ENCODE data around the gene PTPRR.

The PTPRR gene

GRCh38 chr12:70638639-70639360 lies 281.7 kb downstream of the PTPRR start:
- DNase-seq: no peak

- no peak for DNase-seq
Measured at GRCh38 chr12:70637303-70638085, 283.0 kb downstream of the PTPRR start, which contains the start of gene PTPRB. TSS of gene PTPRB (minus strand) at chr12:70637429. CDS start at chr12:70637395, 34 bp downstream.

GRCh38 chr12:70635755-70636154 lies 284.8 kb downstream of the PTPRR start:
- no peak for DNase-seq

GRCh38 chr12:70628701-70629480 lies 291.6 kb downstream of the PTPRR start:
- DNase-seq: no peak

- no peak for DNase-seq
Measured at GRCh38 chr12:70627677-70628076, 292.9 kb downstream of the PTPRR start.

GRCh38 chr12:70626180-70626579 lies 294.4 kb downstream of the PTPRR start:
- no peak for DNase-seq

- no peak for DNase-seq
Measured at GRCh38 chr12:70619471-70620152, 300.9 kb downstream of the PTPRR start.

- no peak for DNase-seq
Measured at GRCh38 chr12:70618371-70618770, 302.2 kb downstream of the PTPRR start.

- DNase-seq: no peak
Measured at GRCh38 chr12:70617450-70617849, 303.1 kb downstream of the PTPRR start.

GRCh38 chr12:70615174-70615866 lies 305.2 kb downstream of the PTPRR start:
- no peak for DNase-seq

GRCh38 chr12:70609739-70610491 lies 310.6 kb downstream of the PTPRR start:
- DNase-seq: no peak

GRCh38 chr12:70609203-70609602 lies 311.3 kb downstream of the PTPRR start:
- no peak for DNase-seq

- DNase-seq: no peak
Measured at GRCh38 chr12:70608184-70608583, 312.4 kb downstream of the PTPRR start.

- no peak for DNase-seq
Measured at GRCh38 chr12:70607107-70607506, 313.4 kb downstream of the PTPRR start.

GRCh38 chr12:70605976-70606375 lies 314.6 kb downstream of the PTPRR start:
- no peak for DNase-seq

- DNase-seq: no peak
Measured at GRCh38 chr12:70604662-70605061, 315.9 kb downstream of the PTPRR start.

GRCh38 chr12:70603044-70603443 lies 317.5 kb downstream of the PTPRR start:
- no peak for DNase-seq

GRCh38 chr12:70598467-70599193 lies 321.9 kb downstream of the PTPRR start:
- DNase-seq: no peak

- no peak for DNase-seq
Measured at GRCh38 chr12:70592664-70593063, 327.9 kb downstream of the PTPRR start.

GRCh38 chr12:70590549-70591226 lies 329.9 kb downstream of the PTPRR start:
- no peak for DNase-seq
